Measurements from ENCODE around the gene BHLHA15.

Gene BHLHA15

DNA sequence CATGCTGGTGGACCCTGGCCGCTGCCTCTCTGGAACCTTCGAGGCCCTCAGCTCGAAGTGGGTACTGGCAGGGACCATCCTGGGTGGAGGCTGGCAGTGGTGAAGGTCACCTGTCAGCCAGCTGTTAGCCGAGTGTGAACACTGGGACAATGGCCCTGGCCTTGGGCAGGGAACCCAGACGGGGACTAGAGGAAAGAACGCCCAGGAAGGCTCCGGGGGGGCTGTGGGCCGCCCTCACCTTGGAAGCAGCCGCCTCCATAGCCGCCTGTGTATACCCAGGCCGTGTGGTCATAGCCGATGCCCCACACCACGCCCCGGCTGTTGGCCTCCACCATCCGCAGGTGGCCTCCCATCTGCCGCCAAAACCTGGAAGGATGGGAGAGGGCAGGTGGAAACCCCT, 17.6 kb downstream of the BHLHA15 start:
- no peak for DNase-seq

DNA sequence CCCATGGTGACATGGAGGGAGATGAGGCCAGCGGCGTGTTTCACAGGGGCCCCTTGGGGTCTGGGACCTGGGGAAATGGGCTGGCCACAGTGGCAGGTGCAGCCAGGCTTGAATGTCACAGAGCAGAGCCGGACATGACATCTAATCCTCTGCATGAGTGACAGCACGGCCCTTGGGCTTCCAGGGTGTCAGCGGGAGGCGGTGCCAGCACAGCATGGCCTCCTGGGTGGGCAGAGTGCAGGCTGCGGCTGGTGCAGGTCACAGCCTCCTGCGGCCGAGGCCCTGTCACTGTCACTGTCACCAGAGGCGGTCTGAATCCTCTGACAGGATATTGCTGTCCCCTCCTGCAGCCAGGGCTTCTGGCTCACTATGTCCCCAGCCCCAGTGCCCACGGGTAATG, 18.2 kb downstream of the BHLHA15 start:
- DNase-seq = no peak

DNA sequence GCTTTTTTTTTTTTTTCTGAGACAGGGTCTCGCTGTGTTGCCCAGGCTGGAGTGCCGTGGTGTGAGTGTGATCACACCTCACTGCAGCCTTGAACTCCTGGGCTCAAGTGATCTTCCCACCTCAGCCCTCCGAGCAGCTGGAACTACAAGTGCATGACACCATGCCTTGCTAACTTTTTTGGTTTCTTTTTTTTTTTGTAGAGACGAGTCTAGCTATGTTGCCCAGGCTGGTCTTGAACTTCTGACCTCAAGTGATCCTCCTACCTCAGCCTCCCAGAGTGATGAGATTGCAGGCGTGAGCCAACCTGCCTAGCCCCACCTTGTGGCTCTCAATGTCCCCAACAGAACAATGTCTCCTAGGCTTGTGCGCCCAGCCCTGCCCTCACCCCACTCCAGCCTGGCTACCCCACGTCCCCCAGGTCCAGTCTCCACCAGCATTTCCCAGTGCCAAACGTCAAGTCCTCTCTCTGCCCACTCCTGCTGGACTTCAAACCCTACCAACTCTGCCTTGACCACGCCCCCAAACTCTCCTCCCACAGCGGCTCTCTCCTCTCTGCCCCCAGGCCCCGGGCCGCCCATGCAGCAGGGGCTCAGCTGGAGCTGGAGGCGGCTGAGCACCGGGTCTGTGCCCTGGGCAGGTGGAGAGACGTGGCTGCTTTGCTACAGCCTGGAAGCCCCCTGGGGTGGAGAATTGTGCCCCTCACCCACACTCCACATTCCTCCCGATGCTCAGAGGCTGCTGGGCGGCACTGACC, 18.9 kb downstream of the BHLHA15 start:
- no peak for DNase-seq

DNA sequence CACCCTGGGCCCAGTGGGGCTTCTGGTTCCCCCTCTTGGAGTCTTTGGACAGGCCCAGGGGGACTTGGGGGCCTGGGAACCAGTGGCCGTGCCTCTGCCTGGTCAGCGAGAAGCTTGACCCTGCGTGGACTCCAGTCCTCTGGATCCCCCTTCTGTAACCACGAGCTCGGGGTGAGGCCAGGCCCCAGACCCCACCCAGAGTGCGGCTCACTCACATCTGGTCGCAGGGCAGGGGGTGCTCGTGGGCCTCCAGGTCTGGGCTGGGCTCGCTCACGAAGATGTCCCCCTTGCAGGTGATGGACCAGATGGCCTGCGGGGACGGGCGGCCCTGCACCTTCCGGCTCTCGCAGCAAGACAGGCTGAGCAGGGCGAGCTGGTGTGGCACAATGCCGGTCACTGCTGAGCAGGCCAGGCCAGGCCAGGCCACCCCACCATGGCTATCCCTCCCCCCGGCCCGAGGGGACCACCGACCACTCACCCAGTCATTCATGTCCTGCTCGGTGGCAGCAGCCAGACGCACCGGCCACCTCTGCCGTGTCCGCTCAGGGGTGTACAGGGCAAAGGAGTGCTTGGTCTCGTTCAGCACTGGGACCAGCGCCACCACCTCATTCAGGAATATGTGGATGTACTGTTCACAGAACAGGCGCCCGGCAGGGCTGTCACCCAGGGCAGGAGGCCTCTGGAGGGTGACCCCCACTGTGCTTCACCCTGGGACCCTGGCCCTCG, 19.7 kb downstream of the BHLHA15 start:
- no peak for DNase-seq

DNA sequence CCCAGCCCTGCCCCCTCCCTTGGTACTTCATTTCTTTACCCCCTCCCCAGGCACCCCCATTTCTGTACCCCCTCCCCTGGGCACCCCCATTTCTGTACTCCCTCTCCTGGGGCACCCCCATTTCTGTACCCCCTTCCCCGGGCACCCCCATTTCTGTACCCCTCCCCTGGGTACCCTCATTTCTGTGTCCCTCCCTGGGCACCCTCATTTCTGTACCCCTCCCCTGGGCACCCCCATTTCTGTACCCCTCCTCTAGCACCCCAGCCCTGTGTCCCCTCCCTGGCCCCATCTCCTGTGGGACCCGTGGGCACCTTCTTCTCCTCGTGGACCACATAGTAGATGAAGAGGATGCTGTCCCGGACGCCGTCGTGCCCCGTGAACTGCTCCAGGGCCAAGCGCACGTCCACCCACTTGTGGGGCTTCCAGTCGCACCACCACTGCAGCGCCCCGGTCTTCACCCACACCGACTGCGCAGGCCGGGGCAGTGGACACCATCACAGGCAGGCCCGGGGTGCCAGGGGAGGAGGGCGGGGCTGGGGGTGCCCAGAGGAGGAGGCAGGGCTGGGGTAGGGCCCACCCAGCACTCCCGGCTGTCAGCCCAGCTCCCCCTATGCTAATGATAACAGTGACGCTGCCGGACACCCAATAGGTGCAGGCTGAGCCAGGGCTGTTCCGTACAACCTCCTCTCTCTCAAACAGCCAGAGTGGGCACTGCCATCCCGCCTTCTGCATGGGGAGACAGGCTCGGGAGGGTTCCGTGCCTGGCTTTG, 20.4 kb downstream of the BHLHA15 start:
- DNase-seq = no peak

DNA sequence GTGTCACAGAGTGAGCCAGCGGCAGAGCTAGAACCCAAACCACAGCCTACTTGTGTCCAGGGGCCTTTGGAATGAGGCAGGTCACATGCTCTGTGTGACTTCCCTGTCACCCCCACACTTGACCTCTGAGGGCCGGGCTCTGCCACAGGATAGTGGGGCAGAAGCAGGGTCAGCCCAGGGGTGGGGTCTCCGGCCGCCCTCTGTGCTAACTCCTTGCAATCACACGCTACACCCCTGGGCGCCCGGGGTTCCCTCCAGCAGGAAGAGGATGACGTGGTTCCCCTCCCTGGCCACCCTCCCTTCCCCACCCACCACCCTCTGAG, 21.0 kb downstream of the BHLHA15 start:
- DNase-seq = no peak

DNA sequence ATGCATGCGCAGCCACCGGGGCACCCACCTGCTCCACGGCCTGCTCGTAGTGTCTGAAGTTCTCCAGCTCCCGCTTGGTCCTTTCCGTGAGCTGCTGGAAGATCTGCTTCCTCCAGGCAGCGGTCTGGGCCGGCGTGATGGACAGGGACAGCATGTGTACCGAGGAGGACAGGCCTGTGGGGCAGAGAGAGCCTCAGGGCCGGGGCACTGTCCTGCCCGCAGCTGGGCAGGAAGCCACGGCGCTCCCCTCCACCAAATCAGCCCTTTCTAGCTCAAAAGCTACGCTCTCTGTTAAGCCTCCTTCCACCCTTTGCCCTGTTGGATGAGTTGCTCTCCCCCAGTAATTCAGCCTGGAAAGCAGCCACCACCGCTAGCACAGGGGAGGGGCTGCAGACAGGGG, 21.6 kb downstream of the BHLHA15 start:
- DNase-seq = no peak

DNA sequence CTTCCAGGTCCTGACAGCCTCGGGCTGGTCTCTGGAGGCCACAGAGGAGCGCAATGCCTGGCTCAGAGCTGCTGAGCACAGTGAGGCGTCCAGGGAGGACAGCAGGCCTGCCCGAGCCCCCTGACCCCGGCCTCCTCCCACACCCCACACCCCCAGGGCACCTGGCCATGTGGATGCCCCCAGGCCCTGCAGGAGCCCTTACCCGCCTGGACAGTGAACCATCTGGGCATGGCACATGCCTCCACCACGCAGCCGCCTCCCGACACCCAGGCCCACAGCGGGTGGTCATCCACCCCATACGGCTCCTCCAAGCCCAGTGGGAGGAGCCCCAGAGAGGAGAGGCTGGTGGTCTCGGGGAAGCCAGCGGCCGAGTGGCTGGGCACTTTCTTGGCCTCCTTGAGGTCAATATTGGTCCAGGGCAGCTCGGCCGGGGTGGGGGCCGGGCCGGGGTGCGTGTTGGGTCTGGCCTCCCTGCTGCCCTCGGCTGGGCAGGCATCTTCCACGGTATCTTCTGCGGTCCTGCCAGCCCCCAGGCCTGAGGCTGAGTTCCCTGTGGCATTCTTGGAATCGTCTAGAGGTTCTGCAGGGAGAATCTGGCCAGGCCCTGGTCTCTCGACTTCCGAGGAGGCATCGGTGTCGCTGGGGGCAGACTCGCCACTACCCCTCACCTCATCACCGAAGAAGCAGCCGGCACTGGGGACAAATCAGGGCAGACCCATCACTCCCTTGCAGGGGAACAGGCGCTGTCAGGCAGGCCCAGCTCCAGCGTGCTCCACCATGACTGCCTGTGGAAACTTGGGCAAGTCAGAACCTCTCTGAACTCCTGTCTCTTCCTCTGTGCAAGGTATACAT, 22.2 kb downstream of the BHLHA15 start:
- DNase-seq = no peak

DNA sequence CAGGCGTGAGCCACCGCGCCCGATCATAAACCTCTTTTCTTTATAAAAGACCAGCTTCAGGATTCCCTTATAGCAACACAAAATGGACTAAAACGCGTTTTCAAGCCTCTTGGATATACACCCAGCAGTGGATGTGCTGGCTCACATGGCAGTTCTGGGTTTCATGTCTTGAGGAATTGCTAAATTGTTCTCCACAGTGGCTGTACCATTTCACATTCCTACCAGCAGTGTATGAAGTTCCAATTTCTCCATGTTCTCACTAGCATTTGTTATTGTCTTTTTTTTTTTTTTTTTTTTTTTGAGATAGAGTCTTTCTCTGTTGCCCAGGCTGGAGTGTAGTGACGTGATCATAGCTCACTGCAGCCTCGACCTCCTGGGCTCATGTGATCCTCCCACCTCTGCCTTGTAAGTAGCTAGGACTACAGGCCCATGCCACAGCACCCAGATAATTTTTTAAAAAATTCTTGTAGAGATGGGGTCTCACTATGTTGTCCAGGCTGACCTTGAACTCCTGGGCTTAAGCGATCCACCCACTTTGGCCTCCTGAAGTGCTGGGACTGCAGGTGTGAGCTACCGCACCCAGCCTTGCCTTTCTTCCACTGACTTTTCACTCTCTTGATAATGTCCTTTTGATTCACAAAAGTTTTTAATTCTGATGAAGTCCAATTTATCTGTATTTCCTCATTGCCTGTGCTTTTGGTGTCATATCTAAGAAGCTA, 23.3 kb downstream of the BHLHA15 start:
- no peak for DNase-seq

DNA sequence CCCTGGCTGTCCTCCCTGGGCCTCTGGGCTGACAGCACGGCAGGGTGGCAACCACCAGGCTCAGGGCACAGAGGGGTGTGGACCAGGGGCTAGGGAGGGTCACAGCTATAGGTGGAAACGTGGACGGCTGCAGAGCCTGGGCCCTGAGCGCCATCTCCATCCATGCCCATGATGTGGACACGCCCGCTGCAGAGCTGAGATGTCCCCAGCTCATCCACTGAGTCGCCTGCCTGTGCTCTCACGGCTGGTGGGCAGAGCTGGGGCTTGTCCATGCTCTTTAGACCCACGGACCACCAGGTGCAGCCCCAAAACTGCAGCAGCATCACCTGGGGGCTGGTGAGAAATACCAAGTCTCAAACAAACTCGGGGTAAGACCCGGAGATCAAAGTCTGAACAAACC, 24.7 kb downstream of the BHLHA15 start:
- no peak for DNase-seq

DNA sequence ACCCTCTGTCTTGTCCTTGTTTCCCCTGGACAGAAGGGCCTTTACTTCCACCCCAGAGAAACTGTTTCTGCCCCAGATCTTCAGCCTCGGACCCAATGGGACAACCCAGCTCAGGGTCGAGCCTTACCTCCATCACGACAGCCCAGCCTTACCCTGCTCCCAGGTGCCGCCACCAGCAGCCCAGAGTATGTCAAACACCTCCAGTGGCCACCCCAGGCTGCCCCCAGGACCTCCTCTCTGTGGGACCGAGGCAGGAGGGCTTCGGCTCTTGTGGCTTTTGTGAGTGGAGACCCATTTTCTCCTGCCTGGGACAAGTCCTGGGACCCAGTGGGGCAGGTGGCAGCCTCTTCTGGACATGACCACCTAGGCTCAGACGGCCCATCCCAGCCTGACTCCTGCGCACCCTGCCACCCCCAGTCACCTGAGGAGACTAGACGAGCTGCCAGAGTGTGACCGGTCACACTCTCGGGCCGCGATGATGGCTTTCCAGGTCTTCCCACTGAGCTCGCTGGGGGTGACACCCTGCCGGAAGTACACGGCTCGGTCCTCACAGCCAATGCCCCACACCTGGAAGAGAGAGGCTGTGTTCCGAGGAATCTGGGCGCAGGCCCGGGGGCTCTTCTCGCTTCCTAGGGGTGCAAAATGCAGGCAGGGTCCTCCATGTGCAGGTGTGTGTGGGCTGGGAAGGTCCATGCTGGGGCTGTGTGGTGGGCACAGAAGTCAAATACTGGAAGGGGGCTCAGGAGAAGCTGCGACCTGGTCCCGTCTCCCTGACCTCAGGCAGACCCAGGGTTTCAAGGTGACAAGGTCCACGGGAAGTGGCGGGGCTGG, 25.3 kb downstream of the BHLHA15 start:
- no peak for DNase-seq

DNA sequence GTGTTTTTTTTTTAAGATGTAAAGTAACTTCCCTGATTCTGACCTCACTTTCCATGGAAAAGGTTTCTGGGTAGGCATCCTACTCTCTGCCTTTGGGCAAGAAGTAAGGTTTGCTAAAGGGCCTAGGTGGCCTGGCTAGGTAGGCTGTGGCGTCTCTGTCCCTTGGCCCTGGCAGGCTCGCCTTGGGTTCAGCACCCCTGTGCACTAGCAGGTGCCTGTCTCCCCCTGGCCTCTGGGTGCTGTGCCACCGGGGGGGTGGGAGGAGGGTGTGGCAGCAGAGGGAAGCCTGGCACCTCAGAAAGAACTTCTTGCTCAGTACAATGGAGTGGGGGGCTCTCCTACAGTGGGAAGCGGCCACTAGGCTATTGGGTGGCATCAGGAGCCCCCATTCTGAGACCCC, 26.8 kb downstream of the BHLHA15 start:
- DNase-seq = no peak

DNA sequence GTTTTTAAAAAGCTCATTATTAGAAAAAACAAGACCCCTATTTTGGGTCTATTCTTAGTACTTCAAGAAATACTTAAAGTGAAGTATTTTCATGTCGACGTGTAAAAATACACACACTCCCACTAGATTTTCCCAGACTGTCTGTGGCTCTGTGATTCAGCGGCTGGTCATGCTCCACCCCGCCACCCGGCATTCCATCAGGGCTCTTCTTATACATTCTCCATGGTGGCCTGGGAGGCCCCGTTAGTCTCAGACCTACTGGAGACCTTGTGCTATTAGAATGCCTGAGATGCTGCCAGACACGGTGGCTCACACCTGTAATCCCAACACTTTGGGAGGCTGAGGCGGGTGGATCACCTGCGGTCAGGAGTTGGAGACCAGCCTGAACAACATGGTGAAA, 27.7 kb downstream of the BHLHA15 start:
- no peak for DNase-seq

DNA sequence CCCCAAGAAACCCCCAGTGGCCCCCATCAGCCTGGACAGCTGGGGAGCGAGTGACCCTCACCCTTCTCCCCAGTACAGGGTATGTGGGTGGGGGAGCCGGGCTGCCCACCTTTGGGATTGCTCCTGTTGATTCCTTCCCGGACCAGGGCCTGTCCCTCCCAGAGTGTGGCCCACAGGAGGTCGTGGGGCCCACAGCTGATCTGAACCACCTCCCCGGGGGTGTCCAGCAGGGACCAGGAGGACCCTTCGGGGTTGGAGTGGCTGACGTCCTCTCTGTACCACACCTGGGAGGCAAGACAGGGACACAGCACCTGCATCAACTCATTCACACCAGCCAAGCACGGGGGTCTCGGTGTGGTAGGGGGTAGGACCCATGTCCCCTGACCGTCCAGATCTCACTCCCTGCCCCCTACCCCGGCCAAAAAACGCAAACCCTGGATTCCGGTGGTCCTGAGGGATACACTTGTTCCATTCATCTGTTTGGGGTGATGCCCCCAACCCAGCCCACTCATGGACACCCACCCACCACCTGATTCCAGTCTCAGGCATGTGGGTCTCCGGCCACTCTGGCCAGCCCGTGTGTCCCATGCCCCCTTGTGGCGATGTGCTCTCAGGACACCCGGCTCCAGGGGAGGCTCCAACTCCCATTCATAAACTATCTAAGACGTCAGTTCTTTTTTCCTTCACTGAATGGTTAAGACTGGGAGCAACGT, 29.9 kb downstream of the BHLHA15 start:
- peak in 1 of 2 donors; percentile 24 for DNase-seq

DNA sequence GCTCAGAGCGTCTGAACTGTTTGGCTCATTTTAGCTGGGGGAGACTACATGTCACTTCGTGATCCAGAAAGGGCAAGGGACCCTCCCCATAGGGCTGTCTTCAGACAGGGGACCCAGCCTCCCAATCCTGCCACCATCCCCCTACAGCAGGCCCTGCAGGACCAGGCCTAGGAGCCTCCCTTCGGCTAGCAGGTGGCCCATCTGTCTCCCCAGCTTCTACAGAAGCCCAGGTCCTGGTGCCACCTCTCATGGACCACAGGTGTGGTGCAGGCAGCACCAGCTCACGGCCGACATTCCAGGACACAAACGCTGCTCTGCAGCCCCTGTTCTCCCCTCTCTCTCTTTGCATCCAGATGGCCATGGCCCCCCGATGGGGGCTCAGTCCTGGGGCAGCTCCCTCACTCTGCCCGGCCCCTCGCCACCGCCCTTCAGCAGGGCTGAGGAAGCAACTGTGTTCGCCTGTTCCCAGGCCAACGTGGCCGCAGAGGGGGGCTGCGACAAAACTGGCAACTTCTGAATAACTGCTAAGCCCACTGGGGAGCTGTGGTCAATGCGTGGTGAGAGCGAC, 30.5 kb downstream of the BHLHA15 start:
- no peak for DNase-seq

DNA sequence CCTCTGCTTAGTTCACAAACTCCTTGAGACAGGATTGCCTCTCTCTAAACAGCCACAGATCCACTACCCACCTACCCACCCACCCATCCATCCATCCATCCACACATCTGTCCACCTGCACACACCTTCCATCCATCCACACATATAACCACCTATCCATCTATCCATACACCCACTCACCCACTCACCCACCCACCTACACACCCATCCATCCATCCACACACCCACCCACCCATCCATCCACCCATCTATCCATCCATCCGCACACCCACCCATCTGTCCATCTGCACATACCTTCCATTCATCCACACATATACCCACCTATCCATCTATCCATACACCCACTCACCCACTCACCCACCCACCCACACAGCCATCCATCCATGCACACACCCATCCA, 31.1 kb downstream of the BHLHA15 start:
- no peak for DNase-seq

DNA sequence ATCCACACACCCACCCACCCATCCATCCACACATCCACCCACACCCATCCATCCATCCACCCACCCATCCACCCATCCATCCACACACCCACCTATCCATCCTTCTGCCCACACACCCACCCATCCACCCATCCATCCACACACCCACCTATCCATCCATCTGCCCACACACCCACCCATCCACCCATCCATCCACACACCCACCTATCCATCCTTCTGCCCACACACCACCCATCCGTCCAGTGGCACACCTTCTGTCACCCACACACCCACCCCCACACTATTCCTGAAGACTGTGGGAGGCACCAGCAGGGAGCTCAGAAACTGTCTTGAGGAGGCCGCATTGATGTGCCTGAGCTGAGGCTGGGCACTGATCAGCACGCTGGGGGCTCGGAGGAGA, 31.7 kb downstream of the BHLHA15 start:
- no peak for DNase-seq

DNA sequence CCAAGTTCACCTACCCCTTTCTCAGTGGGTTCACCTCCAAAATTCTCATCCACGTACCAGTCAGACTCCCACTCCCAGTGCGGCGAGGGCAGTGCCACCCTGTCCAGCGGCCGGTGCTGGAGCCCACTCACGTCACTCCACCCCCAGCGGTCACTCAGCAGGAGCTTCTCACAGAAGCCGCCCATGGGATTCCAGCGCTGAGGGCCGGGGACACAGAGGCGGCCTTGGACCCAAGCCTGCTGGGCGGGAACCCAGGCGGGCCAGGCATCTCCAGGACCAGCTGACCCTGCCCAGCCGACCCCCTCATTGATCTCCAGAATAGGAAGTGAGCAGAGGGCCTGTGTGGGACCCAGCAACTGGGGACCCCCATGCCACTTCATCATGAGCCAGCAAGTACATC, 33.6 kb downstream of the BHLHA15 start:
- DNase-seq = no peak

DNA sequence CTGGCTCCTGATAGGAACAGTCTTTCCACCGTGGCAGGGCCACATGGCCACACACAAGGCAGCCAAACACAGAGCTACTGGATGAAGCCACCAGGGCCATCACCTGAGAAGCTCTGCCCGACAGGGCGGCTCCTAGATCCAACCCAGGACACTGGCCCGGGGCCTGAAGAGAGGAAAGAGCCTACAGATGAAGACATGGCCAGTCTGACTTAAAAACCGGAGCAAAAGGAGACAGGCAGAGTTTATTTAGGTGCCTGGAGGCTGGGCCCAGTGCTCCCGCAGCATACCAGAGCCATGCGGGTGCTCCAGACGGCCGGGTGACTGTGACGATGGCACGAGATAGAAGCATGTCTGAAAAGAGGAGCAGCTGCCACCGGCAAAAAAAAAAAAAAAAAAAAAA, 36.9 kb downstream of the BHLHA15 start:
- no peak for DNase-seq

DNA sequence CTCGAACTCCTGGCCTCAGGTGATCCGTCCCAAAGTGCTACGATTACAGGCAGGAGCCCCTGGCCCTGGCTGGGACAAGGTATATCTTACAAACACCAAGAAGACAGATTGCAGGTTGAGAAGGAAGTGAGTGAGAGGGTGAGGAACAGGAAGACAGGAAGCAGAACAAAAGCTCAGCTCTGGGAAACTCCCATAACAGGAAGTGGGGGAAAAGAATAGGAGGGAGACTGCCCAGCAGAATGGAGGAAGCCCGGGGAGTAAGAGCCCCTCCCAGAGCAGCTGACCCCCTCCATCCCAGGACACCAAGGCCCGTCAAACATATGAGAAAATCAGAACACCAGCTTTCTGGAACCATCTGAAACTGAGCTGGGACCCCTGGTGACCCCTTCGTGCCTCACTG, 37.9 kb downstream of the BHLHA15 start:
- DNase-seq = no peak
